Kidney epithelial cell (primary cell): ENCODE measurements around the gene GPC4. TPM values are rescaled to one million over a fixed set of nuclear protein-coding genes. Genes with fewer than 3 reads are reported as not detected.

ENCODE experiments used
- DNase-seq: peaks from one replicate; pipeline ENCODE4 v3.0.0-alpha.2; 2010; ENCODE audit warnings: low read depth
- H3K27me3 ChIP-seq: 2 replicates; pipeline ENCODE4 v1.6.0; 2011; ENCODE audit warnings: low read length; ENCODE audit not compliant: control insufficient read depth, insufficient read depth
- H3K36me3 ChIP-seq: 2 replicates; pipeline ENCODE4 v1.5.1; 2011; ENCODE audit warnings: low read length; ENCODE audit not compliant: control insufficient read depth, insufficient read depth
- H3K4me3 ChIP-seq: 2 replicates; pipeline ENCODE4 v1.5.1; 2011; ENCODE audit warnings: low read depth, mild to moderate bottlenecking, control low read depth, low read length
- total RNA-seq: library from RNA; depleted of rRNA; stranded (reverse); fragments of >200 nt; gene quantifications from 2 replicates; pipeline ENCODE4 v1.2.3, GENCODE V29; 2015
- TF ChIP-seq, protein P1 (sequence below): IDR thresholded peaks from 2 replicates; pipeline ENCODE4 v1.5.1; 2011; ENCODE audit warnings: mild to moderate bottlenecking, moderate library complexity, low read length, control low read depth, inconsistent platforms; ENCODE audit not compliant: insufficient read depth, poor library complexity, severe bottlenecking

The GPC4 gene
- total RNA-seq, 1 donor from 2014 or later = 34.7 TPM

DNA sequence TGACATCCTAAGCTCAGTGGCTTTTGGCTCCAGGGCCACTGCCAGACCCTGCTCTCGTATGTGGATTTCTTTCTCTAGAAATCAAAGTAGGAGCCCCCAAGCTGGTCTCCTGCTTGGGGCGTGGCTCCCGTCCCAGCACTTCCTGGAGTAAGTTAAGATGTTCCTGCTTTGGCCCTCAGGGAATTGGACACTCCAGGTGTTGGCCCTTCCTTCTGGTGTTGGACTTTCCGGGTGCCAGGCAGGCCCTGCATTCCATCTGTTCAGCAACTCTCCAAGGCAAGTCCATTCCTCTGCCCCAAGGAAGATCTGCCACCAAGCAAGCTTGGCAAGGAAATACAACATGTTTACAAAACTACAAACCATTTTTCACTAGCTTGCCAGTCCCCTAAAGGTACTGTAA, 22.1 kb upstream of the GPC4 start:
- no peak for DNase-seq
- TF ChIP-seq, protein P1, sequence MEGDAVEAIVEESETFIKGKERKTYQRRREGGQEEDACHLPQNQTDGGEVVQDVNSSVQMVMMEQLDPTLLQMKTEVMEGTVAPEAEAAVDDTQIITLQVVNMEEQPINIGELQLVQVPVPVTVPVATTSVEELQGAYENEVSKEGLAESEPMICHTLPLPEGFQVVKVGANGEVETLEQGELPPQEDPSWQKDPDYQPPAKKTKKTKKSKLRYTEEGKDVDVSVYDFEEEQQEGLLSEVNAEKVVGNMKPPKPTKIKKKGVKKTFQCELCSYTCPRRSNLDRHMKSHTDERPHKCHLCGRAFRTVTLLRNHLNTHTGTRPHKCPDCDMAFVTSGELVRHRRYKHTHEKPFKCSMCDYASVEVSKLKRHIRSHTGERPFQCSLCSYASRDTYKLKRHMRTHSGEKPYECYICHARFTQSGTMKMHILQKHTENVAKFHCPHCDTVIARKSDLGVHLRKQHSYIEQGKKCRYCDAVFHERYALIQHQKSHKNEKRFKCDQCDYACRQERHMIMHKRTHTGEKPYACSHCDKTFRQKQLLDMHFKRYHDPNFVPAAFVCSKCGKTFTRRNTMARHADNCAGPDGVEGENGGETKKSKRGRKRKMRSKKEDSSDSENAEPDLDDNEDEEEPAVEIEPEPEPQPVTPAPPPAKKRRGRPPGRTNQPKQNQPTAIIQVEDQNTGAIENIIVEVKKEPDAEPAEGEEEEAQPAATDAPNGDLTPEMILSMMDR = no peak
- no peaks in the 10 kb centered on the region for H3K27me3 ChIP-seq
- H3K36me3 ChIP-seq = no peaks in the 10 kb centered on the region
- H3K4me3 ChIP-seq = no peak overlapping the region

- DNase-seq = no peak
- Histone ChIP-seq H3K27me3 (no peaks in the 10 kb centered on the region), H3K4me3 (no peak overlapping the region), H3K36me3 (no peaks in the 10 kb centered on the region)
- TF ChIP-seq, protein P1 = no peak
Observed at GRCh38 chrX:133435544-133436124, 20.3 kb upstream of the GPC4 start.

- TF ChIP-seq, protein P1 = no peak
- no peak overlapping the region for H3K4me3 ChIP-seq
- no peak for DNase-seq
- no peaks in the 10 kb centered on the region for H3K36me3 ChIP-seq
- H3K27me3 ChIP-seq = no peaks in the 10 kb centered on the region
Observed at GRCh38 chrX:133434197-133434820, 19.0 kb upstream of the GPC4 start.

DNA sequence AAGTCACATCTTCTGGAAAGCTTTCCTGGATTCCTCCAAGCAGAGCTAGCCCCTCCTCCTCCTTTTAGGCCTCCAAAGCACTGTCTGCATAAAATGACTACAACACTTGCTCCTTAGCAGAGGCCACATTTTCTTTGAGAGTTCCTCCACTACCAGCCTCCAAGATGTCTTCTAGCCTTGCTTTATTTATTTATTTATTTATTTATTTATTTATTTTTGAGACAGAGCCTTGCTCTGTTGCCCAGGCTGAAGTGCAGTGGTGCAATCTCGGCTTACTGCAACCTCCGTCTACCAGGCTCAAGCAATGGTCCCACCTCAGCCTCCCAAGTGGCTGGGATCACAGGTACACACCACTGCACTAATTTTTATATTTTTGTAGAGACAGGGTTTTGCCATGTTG, 4.6 kb upstream of the GPC4 start:
- DNase-seq = no peak
- TF ChIP-seq, protein P1 = no peak
- Histone ChIP-seq H3K36me3 (no peaks in the 10 kb centered on the region), H3K4me3 (no peak overlapping the region), H3K27me3 (no peaks in the 10 kb centered on the region)

DNA sequence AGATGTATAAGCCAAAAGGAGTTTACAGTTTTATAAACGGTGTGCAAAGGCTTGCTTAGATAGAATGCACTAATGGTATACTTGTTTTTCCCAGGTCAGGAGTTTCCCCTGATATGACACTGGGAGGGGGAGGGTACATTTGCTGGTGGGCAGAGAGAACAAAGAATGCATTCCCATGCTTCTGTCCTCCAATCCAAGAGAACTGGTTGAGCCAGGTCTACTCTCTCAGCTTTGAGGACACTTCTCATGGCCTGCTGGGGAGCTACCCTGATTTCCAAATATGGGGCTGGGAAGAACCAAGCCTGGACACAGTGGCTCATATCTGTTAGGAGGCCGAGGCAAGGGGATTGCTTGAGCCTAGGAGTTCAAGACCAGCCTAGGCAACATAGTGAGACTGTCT, 3.3 kb upstream of the GPC4 start:
- H3K36me3 ChIP-seq = no peaks in the 10 kb centered on the region
- TF ChIP-seq, protein P1 = no peak
- H3K27me3 ChIP-seq = no peaks in the 10 kb centered on the region
- DNase-seq = no peak
- no peak overlapping the region for H3K4me3 ChIP-seq

- Histone ChIP-seq H3K4me3 (no peak overlapping the region), H3K27me3 (no peaks in the 10 kb centered on the region), H3K36me3 (no peaks in the 10 kb centered on the region)
- TF ChIP-seq, protein P1 = no peak
- no peak for DNase-seq
Observed at GRCh38 chrX:133417364-133417763, 2.1 kb upstream of the GPC4 start.
